SK-N-SH treated with all-trans-retinoic acid at 6 μM for 48 hours (cell line): ENCODE measurements around the gene ZNF785.

Source experiments
- ATAC-seq: fragments of 200-7000 bp; cut with Tn5 transposase; 3 replicates; pipeline ENCODE4 v1.9.1; 2020; ENCODE audit warnings: mild to moderate bottlenecking, moderate library complexity
- ARNTL ChIP-seq: fragments of 450-650 bp; formaldehyde crosslinking; IDR thresholded peaks from 2 replicates; pipeline ENCODE4 v1.5.0; 2020; ENCODE audit warnings: low read depth, mild to moderate bottlenecking, moderate library complexity, borderline replicate concordance
- CREB5 ChIP-seq: fragments of 250-450 bp; sonication (Bioruptor Pico); IDR thresholded peaks from 2 replicates; pipeline ENCODE4 v1.5.1; 2020; ENCODE audit warnings: low read depth, mild to moderate bottlenecking, moderate library complexity
- CSDC2 ChIP-seq: fragments of 250-450 bp; sonication (Bioruptor Pico); IDR thresholded peaks from 2 replicates; pipeline ENCODE4 v1.5.0; 2020; ENCODE audit warnings: mild to moderate bottlenecking, moderate library complexity
- CSRNP3 ChIP-seq: fragments of 250-450 bp; sonication (Bioruptor Pico); IDR thresholded peaks from 2 replicates; pipeline ENCODE4 v1.5.1; 2021; ENCODE audit warnings: mild to moderate bottlenecking, moderate library complexity
- GLIS3 ChIP-seq: fragments of 250-450 bp; sonication (Bioruptor Pico); IDR thresholded peaks from 2 replicates; pipeline ENCODE4 v1.5.0; 2020; ENCODE audit warnings: mild to moderate bottlenecking, moderate library complexity
- OSR1 ChIP-seq: fragments of 250-450 bp; sonication (Bioruptor Pico); IDR thresholded peaks from 2 replicates; pipeline ENCODE4 v1.8.0; 2022; ENCODE audit warnings: moderate library complexity, mild to moderate bottlenecking, inconsistent platforms
- POU6F1 ChIP-seq: fragments of 250-450 bp; sonication (Bioruptor Pico); IDR thresholded peaks from 2 replicates; pipeline ENCODE4 v1.8.0; 2021; ENCODE audit warnings: low read depth, mild to moderate bottlenecking, moderate library complexity, borderline replicate concordance
- PPARA ChIP-seq: fragments of 250-450 bp; sonication (Bioruptor Pico); IDR thresholded peaks from 2 replicates; pipeline ENCODE4 v1.5.0; 2020; ENCODE audit warnings: mild to moderate bottlenecking, borderline replicate concordance
- TCF4 ChIP-seq: fragments of 250-450 bp; sonication (Bioruptor Pico); IDR thresholded peaks from 2 replicates; pipeline ENCODE4 v1.8.0; 2021; ENCODE audit warnings: mild to moderate bottlenecking, moderate library complexity, borderline replicate concordance
- TSHZ2 ChIP-seq: fragments of 250-450 bp; sonication (Bioruptor Pico); IDR thresholded peaks from 2 replicates; pipeline ENCODE4 v1.5.0; 2020; ENCODE audit warnings: mild to moderate bottlenecking, moderate library complexity
- ZC3H10 ChIP-seq: fragments of 250-450 bp; sonication (Bioruptor Pico); IDR thresholded peaks from 2 replicates; pipeline ENCODE4 v1.5.1; 2021; ENCODE audit warnings: mild to moderate bottlenecking, moderate library complexity
- ZFP3 ChIP-seq: fragments of 250-450 bp; sonication (Bioruptor Pico); IDR thresholded peaks from 2 replicates; pipeline ENCODE4 v1.5.0; 2020; ENCODE audit warnings: mild to moderate bottlenecking, moderate library complexity
- ZFP30 ChIP-seq: fragments of 450-650 bp; formaldehyde crosslinking; IDR thresholded peaks from 2 replicates; pipeline ENCODE4 v1.5.0; 2022; ENCODE audit warnings: mild to moderate bottlenecking, moderate library complexity
- ZNF565 ChIP-seq: fragments of 450-650 bp; formaldehyde crosslinking; conservative IDR thresholded peaks from 2 replicates; pipeline ENCODE4 v1.5.0; 2020; ENCODE audit warnings: low read depth, mild to moderate bottlenecking, moderate library complexity
- ZNF70 ChIP-seq: fragments of 450-650 bp; formaldehyde crosslinking; IDR thresholded peaks from 2 replicates; pipeline ENCODE4 v1.5.0; 2020; ENCODE audit warnings: mild to moderate bottlenecking, moderate library complexity
- ZNF8 ChIP-seq: fragments of 450-650 bp; formaldehyde crosslinking; IDR thresholded peaks from 2 replicates; pipeline ENCODE4 v1.5.0; 2020; ENCODE audit warnings: mild to moderate bottlenecking, moderate library complexity
- TF ChIP-seq, protein P1 (sequence below): fragments of 250-450 bp; sonication (Bioruptor Pico); IDR thresholded peaks from 2 replicates; pipeline ENCODE4 v1.8.0; 2020; ENCODE audit warnings: mild to moderate bottlenecking, moderate library complexity, borderline replicate concordance

Gene ZNF785

GRCh38 chr16:30606004-30606403, 20.5 kb upstream of the ZNF785 start:
- ATAC-seq = no peak
- TF ChIP-seq, protein P1, sequence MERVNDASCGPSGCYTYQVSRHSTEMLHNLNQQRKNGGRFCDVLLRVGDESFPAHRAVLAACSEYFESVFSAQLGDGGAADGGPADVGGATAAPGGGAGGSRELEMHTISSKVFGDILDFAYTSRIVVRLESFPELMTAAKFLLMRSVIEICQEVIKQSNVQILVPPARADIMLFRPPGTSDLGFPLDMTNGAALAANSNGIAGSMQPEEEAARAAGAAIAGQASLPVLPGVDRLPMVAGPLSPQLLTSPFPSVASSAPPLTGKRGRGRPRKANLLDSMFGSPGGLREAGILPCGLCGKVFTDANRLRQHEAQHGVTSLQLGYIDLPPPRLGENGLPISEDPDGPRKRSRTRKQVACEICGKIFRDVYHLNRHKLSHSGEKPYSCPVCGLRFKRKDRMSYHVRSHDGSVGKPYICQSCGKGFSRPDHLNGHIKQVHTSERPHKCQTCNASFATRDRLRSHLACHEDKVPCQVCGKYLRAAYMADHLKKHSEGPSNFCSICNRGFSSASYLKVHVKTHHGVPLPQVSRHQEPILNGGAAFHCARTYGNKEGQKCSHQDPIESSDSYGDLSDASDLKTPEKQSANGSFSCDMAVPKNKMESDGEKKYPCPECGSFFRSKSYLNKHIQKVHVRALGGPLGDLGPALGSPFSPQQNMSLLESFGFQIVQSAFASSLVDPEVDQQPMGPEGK (CRISPR knock-in tag) = no peak
- TF ChIP-seq ZNF8 (CRISPR knock-in tag) = no peak
- no peak for TF ChIP-seq TCF4 (CRISPR knock-in tag)
- no peak for TF ChIP-seq CSRNP3 (CRISPR knock-in tag)
- TF ChIP-seq PPARA (CRISPR knock-in tag) = no peak
- no peak for TF ChIP-seq ZFP3 (CRISPR knock-in tag)
- no peak for TF ChIP-seq ZNF565 (CRISPR knock-in tag)
- no peak for TF ChIP-seq ZNF70 (CRISPR knock-in tag)
- no peak for TF ChIP-seq ZC3H10 (CRISPR knock-in tag)
- no peak for TF ChIP-seq ARNTL (CRISPR knock-in tag)
- TF ChIP-seq POU6F1 = no peak
- TF ChIP-seq ZFP30 (CRISPR knock-in tag) = no peak
- TF ChIP-seq TSHZ2 (CRISPR knock-in tag) = no peak
- no peak for TF ChIP-seq CREB5 (CRISPR knock-in tag)

- TF ChIP-seq CSRNP3 (CRISPR knock-in tag) = no peak
- no peak for TF ChIP-seq ZFP3 (CRISPR knock-in tag)
- TF ChIP-seq ZNF70 (CRISPR knock-in tag) = no peak
- no peak for TF ChIP-seq OSR1 (CRISPR knock-in tag)
- TF ChIP-seq CSDC2 = no peak
- no peak for ATAC-seq
These were observed 19.7 kb upstream of the ZNF785 start for GRCh38 chr16:30605158-30605557.

- ATAC-seq = no peak
- TF ChIP-seq GLIS3 (CRISPR knock-in tag) (no peak), POU6F1 (no peak), ZFP3 (CRISPR knock-in tag) (no peak)
These were observed 18.9 kb upstream of the ZNF785 start for GRCh38 chr16:30604316-30604947.
